Upper lobe of left lung (tissue), 6 donors: ENCODE data around the gene TRMT1. TPM values are rescaled to one million over a fixed set of nuclear protein-coding genes. Genes with fewer than 3 reads are reported as not detected.
A peak's percentile ranks its signal among the peaks of the same experiment; 100 is the strongest.

Source experiments
- ATAC-seq, 2 donors: fragments of 200-7000 bp; cut with Tn5 transposase; one replicate each; pipeline ENCODE4 v1.9.1; 2022; ENCODE audit warnings: mild to moderate bottlenecking in 2 of 2, moderate library complexity in 2 of 2; ENCODE audit not compliant: low FRiP score in 2 of 2
- DNase-seq, 2 donors: peaks; one replicate each; pipeline ENCODE4 v3.0.0-alpha.2; 2019 to 2020
- H3K27ac ChIP-seq, 4 donors: fragments of 200-600 bp; sonication (generic); one replicate each; pipeline ENCODE4 v1.5.1; 2016 to 2019
- H3K27me3 ChIP-seq, 4 donors: fragments of 200-600 bp; sonication (generic); one replicate each; pipeline ENCODE4 v1.5.1; 2017 to 2019
- H3K36me3 ChIP-seq, 4 donors: fragments of 200-600 bp; sonication (generic); one replicate each; pipeline ENCODE4 v1.5.1; 2016 to 2019
- H3K4me1 ChIP-seq, 4 donors: fragments of 200-600 bp; sonication (generic); one replicate each; pipeline ENCODE4 v1.5.1; 2018 to 2019
- H3K4me3 ChIP-seq, 4 donors: fragments of 200-600 bp; sonication (generic); one replicate each; pipeline ENCODE4 v1.5.1; 2017 to 2019; ENCODE audit warnings: mild to moderate bottlenecking in 2 of 4, moderate library complexity in 1 of 4
- H3K9me3 ChIP-seq, 4 donors: fragments of 200-600 bp; sonication (generic); one replicate each; pipeline ENCODE4 v1.5.1; 2018 to 2019
- CTCF ChIP-seq, 6 experiments: fragments of 450-650 bp in 4 of 6; fragments of 200-600 bp in 2 of 6; sonication (generic) in 2 of 6; IDR thresholded peaks; one replicate each; pipeline ENCODE4 v1.5.1; 2016 to 2019; ENCODE audit warnings: antibody characterized with exemption in 6 of 6
- EP300 ChIP-seq, 4 donors: sonication (generic); formaldehyde crosslinking; IDR thresholded peaks; one replicate each; pipeline ENCODE4 v1.5.1; 2017; ENCODE audit warnings: antibody characterized with exemption in 4 of 4, control low read depth in 2 of 4
- POLR2A ChIP-seq, 4 donors: fragments of 450-650 bp; IDR thresholded peaks; one replicate each; pipeline ENCODE4 v1.5.1; 2016 to 2017; ENCODE audit warnings: antibody characterized with exemption in 4 of 4, mild to moderate bottlenecking in 2 of 4
- POLR2AphosphoS5 ChIP-seq, 2 donors: sonication (generic); formaldehyde crosslinking; IDR thresholded peaks; one replicate each; pipeline ENCODE4 v1.5.1; 2017; ENCODE audit warnings: antibody characterized with exemption in 2 of 2
- WGBS, 2 donors: methylation state at CpG; one replicate each; pipeline ENCODE4 v1.1.5; 2017 to 2018; 5-methylcytosine and 5-hydroxymethylcytosine counted together
- total RNA-seq, 6 donors: library from RNA; depleted of rRNA in 4 of 6; stranded (reverse); fragments of >200 nt in 4 of 6; gene quantifications; one replicate each; pipeline versions ENCODE4 v1.1.0 to v1.2.1, GENCODE V29; 2016 to 2021
- donor health status: DM: no; HTN: no; CAD: no; lungs with moderate emphysema.
- donor health status: DM: no; HTN: yes; CAD: no; lungs with severe emphysema.

TRMT1 gene
- total RNA-seq, 6 donors from 2014 or later: 27.2 to 92.2 (median 33.1) TPM

GRCh38 chr19:13104848-13105711, 11.5 kb downstream of the TRMT1 start:
- Histone ChIP-seq H3K9me3 (no peaks in the 10 kb centered on the region), H3K4me1 (peaks cover 35 to 61% (median 49%) of the 10 kb centered on the region in 4 donors), H3K36me3 (peaks cover 0 to 19% (median 12%) of the 10 kb centered on the region in 4 donors), H3K27ac (peak overlapping the region; percentile 92 to 98 (median 95)), H3K27me3 (no peaks in the 10 kb centered on the region), H3K4me3 (peak overlapping the region in 3 of 4 donors; percentile 35 to 50 (median 40))
- TF ChIP-seq POLR2A (IDR thresholded peaks at IDR 0.05): no peak
- peak in 1 of 6 experiments; percentile 6 for TF ChIP-seq CTCF (IDR thresholded peaks at IDR 0.05)
- 40 to 60% methylated on average over 18 to 29 of the region's 29 CpGs for WGBS, 2 donors
- ATAC-seq (peak; percentile 1 to 4), DNase-seq (peak; percentile 44 to 78)

- peaks cover 0 to 13% (median 6%) of the 10 kb centered on the region in 4 donors for H3K36me3 ChIP-seq
- TF ChIP-seq EP300 (IDR thresholded peaks at IDR 0.05): peak in 2 of 4 donors; percentile 80 to 91
- TF ChIP-seq POLR2A (IDR thresholded peaks at IDR 0.05): no peak
- peak; percentile 69 to 94 (median 88) for TF ChIP-seq CTCF (IDR thresholded peaks at IDR 0.05)
- TF ChIP-seq POLR2AphosphoS5 (IDR thresholded peaks at IDR 0.05): peak; percentile 92 to 94
- peaks cover 40 to 68% (median 55%) of the 10 kb centered on the region in 4 donors for H3K4me1 ChIP-seq
- H3K27ac ChIP-seq: peak overlapping the region; percentile 92 to 98 (median 95)
- 23 to 42% methylated on average over 14 to 32 of the region's 33 CpGs for WGBS, 2 donors
- H3K4me3 ChIP-seq: peak overlapping the region in 3 of 4 donors; percentile 35 to 50 (median 40)
- H3K9me3 ChIP-seq: no peaks in the 10 kb centered on the region
- peak; percentile 65 to 94 for DNase-seq
- ATAC-seq: peak; percentile 30 to 59
- H3K27me3 ChIP-seq: no peaks in the 10 kb centered on the region
These were observed 12.1 kb downstream of the TRMT1 start for GRCh38 chr19:13104360-13104847.

- Histone ChIP-seq H3K27me3 (no peaks in the 10 kb centered on the region), H3K36me3 (peaks cover 0 to 8% (median 2%) of the 10 kb centered on the region in 4 donors), H3K4me3 (peak overlapping the region in 3 of 4 donors; percentile 35 to 50 (median 40)), H3K4me1 (peaks cover 43 to 74% (median 61%) of the 10 kb centered on the region in 4 donors), H3K27ac (peak overlapping the region; percentile 92 to 98 (median 95)), H3K9me3 (no peaks in the 10 kb centered on the region)
- 48 to 70% methylated on average over 10 to 12 of the region's 13 CpGs for WGBS, 2 donors
- TF ChIP-seq POLR2AphosphoS5 (IDR thresholded peaks at IDR 0.05) (no peak), POLR2A (IDR thresholded peaks at IDR 0.05) (no peak), CTCF (IDR thresholded peaks at IDR 0.05) (no peak), EP300 (IDR thresholded peaks at IDR 0.05) (no peak)
- ATAC-seq (no peak), DNase-seq (no peak)
These were observed 12.8 kb downstream of the TRMT1 start for GRCh38 chr19:13103581-13104359.

- Histone ChIP-seq H3K36me3 (peaks cover 0 to 4% (median 1%) of the 10 kb centered on the region in 4 donors), H3K27ac (peak within 1 kb of the TSS; percentile 92 to 98 (median 95)), H3K4me1 (peaks cover 52 to 82% (median 69%) of the 10 kb centered on the region in 4 donors), H3K27me3 (no peaks in the 10 kb centered on the region), H3K4me3 (peak within 1 kb of the TSS; percentile 34 to 59 (median 48)), H3K9me3 (no peaks in the 10 kb centered on the region)
- WGBS, 2 donors: 0 to 5% methylated on average over 12 of the region's 47 CpGs
- TF ChIP-seq EP300 (IDR thresholded peaks at IDR 0.05) (peak in 3 of 4 donors; percentile 32 to 98 (median 91)), POLR2A (IDR thresholded peaks at IDR 0.05) (peak in 3 of 4 donors; percentile 11 to 68 (median 24)), CTCF (IDR thresholded peaks at IDR 0.05) (peak in 1 of 6 experiments; percentile 33), POLR2AphosphoS5 (IDR thresholded peaks at IDR 0.05) (peak; percentile 91 to 97)
- ATAC-seq: peak; percentile 71 to 72
- DNase-seq: peak; percentile 86 to 94
These were observed 13.6 kb downstream of the TRMT1 start, which contains the start of gene LYL1 for GRCh38 chr19:13102666-13103580. Gene LYL1 (minus strand): TSS chr19:13102858. CDS start chr19:13101171, 1,687 bp downstream.
